IPS-11a (cell line): ENCODE data around the gene C19orf81.

Source experiments
- H3K4me3 ChIP-seq: one replicate; pipeline ENCODE4 v1.5.1; 2013; ENCODE audit warnings: low read depth, low read length, control low read depth

C19orf81 gene

DNA sequence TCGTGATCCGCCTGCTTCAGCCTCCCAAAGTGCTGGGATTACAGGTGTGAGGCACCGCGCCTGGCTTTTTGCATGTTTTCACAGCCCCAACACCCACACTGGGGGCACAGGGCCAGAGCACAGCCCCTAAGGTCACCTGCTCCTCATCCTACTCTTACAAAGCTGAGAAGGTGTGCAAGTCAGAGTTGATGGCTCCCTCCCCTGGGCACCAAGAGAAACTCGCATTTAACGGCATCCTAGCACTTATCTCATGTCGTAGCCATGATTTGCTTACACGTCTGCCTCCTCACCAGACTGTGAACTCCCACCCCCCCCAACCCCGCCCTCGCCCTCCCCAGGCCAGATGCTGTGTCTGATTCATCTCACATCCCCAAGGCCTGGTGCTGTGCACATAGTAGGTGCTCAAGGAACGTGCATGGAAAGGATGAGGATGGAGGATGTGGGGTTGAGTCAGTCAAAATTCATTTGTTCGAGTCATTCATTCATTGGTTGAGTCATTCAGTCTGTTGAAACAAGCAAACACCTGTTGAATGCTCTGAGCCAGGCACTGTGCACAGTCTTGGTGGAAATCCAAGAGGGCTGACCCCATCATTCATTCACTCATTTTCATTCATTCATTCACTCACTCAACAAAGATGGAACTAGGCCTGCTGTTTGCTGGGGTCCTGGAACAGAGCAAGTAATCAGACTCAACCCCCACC is 59.1 kb downstream of the C19orf81 start:
- H3K4me3 ChIP-seq, result no peak overlapping the region
